ENCODE measurements around the gene MKNK1.

DNA sequence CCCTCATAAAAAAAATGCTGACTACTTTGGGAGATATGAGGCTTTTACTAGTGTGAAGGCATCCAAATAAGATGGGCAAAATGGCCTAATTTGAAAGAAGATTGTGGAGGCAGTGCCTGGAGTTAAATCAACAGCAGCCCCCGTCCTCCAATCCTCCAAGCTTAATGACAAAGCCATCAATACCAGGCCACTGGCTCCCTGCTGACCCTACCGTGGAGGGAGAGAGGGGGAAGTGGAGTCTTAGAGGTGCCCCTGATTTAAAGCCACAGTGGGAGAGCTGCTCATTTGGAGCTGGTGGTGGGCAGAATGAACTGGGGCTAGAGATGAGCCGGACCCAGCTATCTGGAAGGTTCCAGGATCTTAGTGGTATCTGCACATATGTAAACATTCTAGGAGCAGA lies 28.3 kb downstream of the MKNK1 start:
- no peak for TF ChIP-seq EZH2 (IDR thresholded peaks at IDR 0.05; ENCODE audit: low read length)
- TF ChIP-seq, protein P1, sequence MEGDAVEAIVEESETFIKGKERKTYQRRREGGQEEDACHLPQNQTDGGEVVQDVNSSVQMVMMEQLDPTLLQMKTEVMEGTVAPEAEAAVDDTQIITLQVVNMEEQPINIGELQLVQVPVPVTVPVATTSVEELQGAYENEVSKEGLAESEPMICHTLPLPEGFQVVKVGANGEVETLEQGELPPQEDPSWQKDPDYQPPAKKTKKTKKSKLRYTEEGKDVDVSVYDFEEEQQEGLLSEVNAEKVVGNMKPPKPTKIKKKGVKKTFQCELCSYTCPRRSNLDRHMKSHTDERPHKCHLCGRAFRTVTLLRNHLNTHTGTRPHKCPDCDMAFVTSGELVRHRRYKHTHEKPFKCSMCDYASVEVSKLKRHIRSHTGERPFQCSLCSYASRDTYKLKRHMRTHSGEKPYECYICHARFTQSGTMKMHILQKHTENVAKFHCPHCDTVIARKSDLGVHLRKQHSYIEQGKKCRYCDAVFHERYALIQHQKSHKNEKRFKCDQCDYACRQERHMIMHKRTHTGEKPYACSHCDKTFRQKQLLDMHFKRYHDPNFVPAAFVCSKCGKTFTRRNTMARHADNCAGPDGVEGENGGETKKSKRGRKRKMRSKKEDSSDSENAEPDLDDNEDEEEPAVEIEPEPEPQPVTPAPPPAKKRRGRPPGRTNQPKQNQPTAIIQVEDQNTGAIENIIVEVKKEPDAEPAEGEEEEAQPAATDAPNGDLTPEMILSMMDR (optimal IDR thresholded peaks at IDR 0.05 in 1 of 3, IDR thresholded peaks at IDR 0.05 in 1 of 3, conservative IDR thresholded peaks at IDR 0.05 in 1 of 3; ENCODE audit: extremely low read depth in 1 of 3, insufficient read depth in 2 of 3, low read length in 3 of 3): no peak
